HFFc6 (cell line): ENCODE results near the gene PIGT. TPM values are rescaled to one million over a fixed set of nuclear protein-coding genes. Genes with fewer than 3 reads are reported as not detected.

Source experiments
- DNase-seq: peaks from one replicate; pipeline ENCODE4 v3.0.0-alpha.2; 2018
- H3K27ac Mint-ChIP-seq: 2 replicates; pipeline ENCODE4 v1.8.0; 2020; ENCODE audit warnings: mild to moderate bottlenecking, mixed read lengths
- H3K27me3 Mint-ChIP-seq: 2 replicates; pipeline ENCODE4 v1.8.0; 2021; ENCODE audit warnings: mild to moderate bottlenecking, moderate library complexity, mixed read lengths; ENCODE audit not compliant: insufficient read depth
- H3K36me3 Mint-ChIP-seq: 2 replicates; pipeline ENCODE4 v1.8.0; 2021; ENCODE audit warnings: low read depth, mixed read lengths
- H3K4me1 Mint-ChIP-seq: 2 replicates; pipeline ENCODE4 v1.8.0; 2020; ENCODE audit warnings: low read depth, mixed read lengths
- H3K4me3 Mint-ChIP-seq: 2 replicates; pipeline ENCODE4 v1.8.0; 2020; ENCODE audit warnings: mild to moderate bottlenecking, moderate library complexity, mixed read lengths
- H3K9me3 Mint-ChIP-seq: 2 replicates; pipeline ENCODE4 v1.8.0; 2020; ENCODE audit warnings: mild to moderate bottlenecking, mixed read lengths
- CTCF ChIP-seq: fragments of 200-600 bp; sonication (generic); IDR thresholded peaks from 2 replicates; pipeline ENCODE4 v1.5.0; 2021; ENCODE audit warnings: antibody characterized with exemption, mild to moderate bottlenecking
- total RNA-seq, 6 experiments: library from RNA; stranded (reverse); fragmentation: NEBNext Ultra II Directional; extraction: Animal tissue kit (Norgen Biotek cat#: 25700); gene quantifications; 2 replicates in 1 of 6; 3 replicates in 5 of 6; pipeline ENCODE4 v1.2.3, GENCODE V29; 2021

The PIGT gene
- total RNA-seq, 6 experiments from 2014 or later: 76.7 to 94.0 (median 81.8) TPM

GRCh38 chr20:45374966-45375365, 41.0 kb upstream of the PIGT start:
- no peak for DNase-seq
- Mint-ChIP-seq H3K27me3 (no peaks in the 10 kb centered on the region; the same call in 1 of the 2 replicates), H3K9me3 (no peaks in the 10 kb centered on the region), H3K4me1 (peaks cover 15% of the 10 kb centered on the region), H3K36me3 (no peaks in the 10 kb centered on the region; the same call in 1 of the 2 replicates), H3K27ac (no peak overlapping the region), H3K4me3 (no peak overlapping the region)
- TF ChIP-seq CTCF: no peak

- Mint-ChIP-seq H3K4me3 (no peak overlapping the region), H3K27me3 (no peaks in the 10 kb centered on the region; the same call in 1 of the 2 replicates), H3K9me3 (no peaks in the 10 kb centered on the region), H3K27ac (no peak overlapping the region), H3K4me1 (peaks cover 15% of the 10 kb centered on the region), H3K36me3 (no peaks in the 10 kb centered on the region; the same call in 1 of the 2 replicates)
- no peak for DNase-seq
- TF ChIP-seq CTCF: no peak
These were observed 38.7 kb upstream of the PIGT start for GRCh38 chr20:45377269-45377668.

- no peak within 1 kb of the TSS for H3K27ac Mint-ChIP-seq
- TF ChIP-seq CTCF: no peak
- no peaks in the 10 kb centered on the region; the same call in 1 of the 2 replicates for H3K27me3 Mint-ChIP-seq
- H3K36me3 Mint-ChIP-seq: no peaks in the 10 kb centered on the region; the same call in 1 of the 2 replicates
- no peak for DNase-seq
- H3K4me3 Mint-ChIP-seq: no peak within 1 kb of the TSS
- peaks cover 19% of the 10 kb centered on the region for H3K4me1 Mint-ChIP-seq
- no peaks in the 10 kb centered on the region for H3K9me3 Mint-ChIP-seq
These were observed 37.8 kb upstream of the PIGT start, which contains the start of gene TP53TG5 for GRCh38 chr20:45378191-45378590. TSS of gene TP53TG5 (minus strand) at chr20:45378325. CDS start at chr20:45378236, 89 bp downstream.

- Mint-ChIP-seq H3K36me3 (peaks cover 4% of the 10 kb centered on the region; the same call in 1 of the 2 replicates), H3K27ac (no peak overlapping the region), H3K4me1 (peaks cover 11% of the 10 kb centered on the region), H3K4me3 (no peak overlapping the region), H3K27me3 (no peaks in the 10 kb centered on the region; the same call in 1 of the 2 replicates), H3K9me3 (no peaks in the 10 kb centered on the region)
- no peak for TF ChIP-seq CTCF
- DNase-seq: no peak
These were observed 28.7 kb upstream of the PIGT start for GRCh38 chr20:45387274-45387673.

- Mint-ChIP-seq H3K4me1 (no peaks in the 10 kb centered on the region), H3K27me3 (no peaks in the 10 kb centered on the region; the same call in 1 of the 2 replicates), H3K36me3 (peaks cover 4% of the 10 kb centered on the region), H3K4me3 (no peak overlapping the region), H3K27ac (no peak overlapping the region), H3K9me3 (no peaks in the 10 kb centered on the region)
- no peak for TF ChIP-seq CTCF
- no peak for DNase-seq
These were observed 25.0 kb upstream of the PIGT start for GRCh38 chr20:45390931-45391330.
